ENCODE data around the gene CEP164.
"Not testable (repeated sequence)": the region's sequence is repeated elsewhere in the genome, so short reads cannot be mapped to it uniquely, and the experiment has no call there.

CEP164 gene

DNA sequence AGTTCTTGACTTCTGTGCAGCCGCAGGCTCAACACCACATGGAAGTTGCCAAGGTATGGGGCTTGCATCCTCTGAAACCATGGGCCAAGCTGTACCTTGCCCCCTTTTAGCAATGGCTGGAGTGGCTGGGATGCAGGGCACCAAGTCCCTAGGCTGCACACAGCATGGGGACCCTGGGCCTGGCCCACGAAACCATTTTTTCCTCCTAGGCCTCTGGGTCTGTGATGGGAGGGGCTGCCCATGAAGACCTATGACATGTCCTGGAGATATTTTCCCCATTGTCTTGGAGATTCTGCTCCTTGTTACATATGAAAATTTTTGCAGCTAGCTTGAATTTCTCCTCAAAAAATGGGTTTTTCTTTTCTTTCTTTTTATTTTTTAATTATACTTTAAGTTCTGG, 71.0 kb downstream of the CEP164 start:
- not testable (repeated sequence) for DNase-seq (ENCODE audit: low read depth)

DNA sequence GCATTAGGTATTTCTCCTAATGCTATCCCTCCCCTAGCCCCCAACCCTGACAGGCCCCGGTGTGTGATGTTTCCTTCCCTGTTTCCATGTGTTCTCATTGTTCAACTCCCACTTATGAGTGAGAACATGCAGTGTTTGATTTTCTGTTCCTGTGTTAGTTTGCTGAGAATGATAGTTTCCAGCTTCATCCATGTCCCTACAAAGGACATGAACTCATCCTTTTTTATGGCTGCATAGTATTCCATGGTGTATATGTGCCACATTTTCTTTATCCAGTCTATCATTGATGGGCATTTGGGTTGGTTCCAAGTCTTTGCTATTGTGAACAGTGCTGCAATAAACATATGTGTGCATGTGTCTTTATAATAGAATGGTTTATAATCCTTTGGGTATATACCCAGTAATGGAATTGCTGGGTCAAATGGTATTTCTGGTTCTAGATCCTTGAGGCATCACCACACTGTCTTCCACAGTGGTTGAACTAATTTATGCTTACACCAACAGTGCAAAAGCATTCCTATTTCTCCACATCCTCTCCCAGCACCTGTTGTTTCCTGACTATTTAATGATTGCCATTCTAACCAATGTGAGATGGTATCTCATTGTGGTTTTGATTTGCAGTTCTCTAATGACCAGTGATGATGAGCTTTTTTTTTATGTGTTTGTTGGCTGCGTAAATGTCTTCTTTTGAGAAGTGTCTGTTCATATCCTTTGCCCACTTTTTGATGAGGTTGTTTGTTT, 71.6 kb downstream of the CEP164 start:
- not testable (repeated sequence) for DNase-seq (ENCODE audit: low read depth)

DNA sequence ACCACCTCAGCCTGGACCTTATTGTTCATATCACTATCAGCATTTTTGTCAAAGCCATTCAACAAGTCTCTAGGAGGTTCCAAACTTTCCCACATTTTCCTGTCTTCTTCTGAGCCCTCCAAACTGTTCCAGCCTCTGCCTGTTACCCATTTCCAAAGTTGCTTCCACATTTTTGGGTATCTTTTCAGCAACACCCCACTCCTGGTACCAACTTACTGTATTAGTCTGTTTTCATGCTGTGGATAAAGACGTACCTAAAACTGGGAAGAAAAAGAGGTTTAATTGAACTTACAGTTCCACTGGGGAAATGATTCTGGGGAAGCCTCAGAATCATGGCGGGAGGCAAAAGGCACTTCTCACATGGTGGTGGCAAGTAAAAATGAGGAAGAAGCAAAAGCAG, 78.2 kb downstream of the CEP164 start:
- DNase-seq (ENCODE audit: low read depth): not testable (repeated sequence)

DNA sequence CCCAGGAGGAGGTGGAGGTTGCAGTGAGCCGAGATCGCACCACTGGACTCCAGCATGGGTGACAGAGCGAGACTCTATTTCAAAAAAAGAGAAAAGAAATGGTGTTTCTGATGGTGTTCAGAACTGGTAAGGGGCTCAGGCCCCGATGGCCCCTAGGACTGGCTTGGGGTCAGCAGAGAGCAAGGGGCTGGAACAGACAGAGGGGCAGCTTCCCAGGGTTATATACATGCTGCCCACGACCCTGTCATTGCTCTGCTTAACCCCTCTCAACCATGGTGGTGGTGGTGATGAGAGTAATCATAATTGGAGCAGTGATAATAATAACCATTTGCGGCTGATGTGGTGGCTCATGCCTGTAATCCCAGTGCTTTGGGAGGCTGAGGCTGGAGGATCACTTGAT, 79.4 kb downstream of the CEP164 start:
- no peak for DNase-seq (ENCODE audit: low read depth)

DNA sequence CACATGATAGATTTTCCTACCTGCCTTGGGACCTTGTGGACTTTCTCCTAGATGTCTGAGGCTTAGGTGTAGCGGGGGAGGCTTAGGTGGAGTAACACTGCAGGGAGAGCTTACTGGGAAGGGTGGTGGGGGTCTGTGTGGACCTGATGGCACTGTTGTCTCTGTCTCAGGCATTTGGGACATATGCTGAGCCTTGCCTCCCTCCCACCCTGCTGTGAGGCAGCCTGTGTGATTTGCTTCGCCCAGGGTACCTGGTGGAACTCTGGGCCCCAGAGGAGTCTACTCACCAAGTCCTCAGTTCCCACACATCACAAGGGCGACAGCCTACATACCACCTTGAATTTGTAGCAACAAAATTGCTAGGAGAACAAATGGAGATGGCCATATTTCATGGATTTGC, 80.7 kb downstream of the CEP164 start:
- no peak for DNase-seq (ENCODE audit: low read depth)

DNA sequence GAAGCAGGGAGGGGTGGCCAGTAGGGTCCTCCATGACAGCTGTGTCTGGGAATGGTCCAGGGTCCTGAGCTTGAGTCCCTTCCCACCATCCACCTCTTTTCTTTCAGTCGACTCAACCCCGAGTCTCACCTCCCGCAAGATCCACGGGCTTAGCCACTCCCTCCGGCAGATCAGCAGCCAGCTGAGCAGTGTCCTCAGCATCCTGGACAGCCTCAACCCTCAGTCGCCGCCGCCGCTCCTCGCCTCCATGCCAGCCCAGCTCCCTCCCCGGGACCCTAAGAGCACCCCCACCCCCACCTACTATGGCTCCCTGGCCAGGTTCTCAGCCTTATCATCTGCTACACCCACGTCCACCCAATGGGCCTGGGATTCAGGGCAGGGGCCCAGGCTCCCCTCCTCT, 81.9 kb downstream of the CEP164 start:
- DNase-seq (ENCODE audit: low read depth): no peak

DNA sequence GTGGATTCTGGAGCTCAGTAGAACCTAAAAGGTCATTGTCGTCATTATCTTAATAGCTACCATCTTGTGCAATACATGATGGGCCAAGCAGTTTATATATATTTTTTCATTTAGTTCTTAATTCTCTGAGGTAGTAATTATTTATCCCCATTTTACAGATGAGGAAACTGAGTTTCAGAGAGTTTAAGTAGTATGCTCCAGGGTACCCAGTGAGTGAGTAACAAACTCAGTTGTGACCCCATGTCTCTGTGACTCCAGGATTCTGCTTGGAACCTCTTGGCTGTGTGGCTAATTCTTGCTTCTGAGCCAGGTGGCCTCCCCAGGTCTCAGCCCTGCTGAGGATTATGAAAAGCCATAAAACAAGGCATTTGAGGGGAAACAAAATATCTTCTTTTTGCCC, 82.6 kb downstream of the CEP164 start:
- no peak for DNase-seq (ENCODE audit: low read depth)

DNA sequence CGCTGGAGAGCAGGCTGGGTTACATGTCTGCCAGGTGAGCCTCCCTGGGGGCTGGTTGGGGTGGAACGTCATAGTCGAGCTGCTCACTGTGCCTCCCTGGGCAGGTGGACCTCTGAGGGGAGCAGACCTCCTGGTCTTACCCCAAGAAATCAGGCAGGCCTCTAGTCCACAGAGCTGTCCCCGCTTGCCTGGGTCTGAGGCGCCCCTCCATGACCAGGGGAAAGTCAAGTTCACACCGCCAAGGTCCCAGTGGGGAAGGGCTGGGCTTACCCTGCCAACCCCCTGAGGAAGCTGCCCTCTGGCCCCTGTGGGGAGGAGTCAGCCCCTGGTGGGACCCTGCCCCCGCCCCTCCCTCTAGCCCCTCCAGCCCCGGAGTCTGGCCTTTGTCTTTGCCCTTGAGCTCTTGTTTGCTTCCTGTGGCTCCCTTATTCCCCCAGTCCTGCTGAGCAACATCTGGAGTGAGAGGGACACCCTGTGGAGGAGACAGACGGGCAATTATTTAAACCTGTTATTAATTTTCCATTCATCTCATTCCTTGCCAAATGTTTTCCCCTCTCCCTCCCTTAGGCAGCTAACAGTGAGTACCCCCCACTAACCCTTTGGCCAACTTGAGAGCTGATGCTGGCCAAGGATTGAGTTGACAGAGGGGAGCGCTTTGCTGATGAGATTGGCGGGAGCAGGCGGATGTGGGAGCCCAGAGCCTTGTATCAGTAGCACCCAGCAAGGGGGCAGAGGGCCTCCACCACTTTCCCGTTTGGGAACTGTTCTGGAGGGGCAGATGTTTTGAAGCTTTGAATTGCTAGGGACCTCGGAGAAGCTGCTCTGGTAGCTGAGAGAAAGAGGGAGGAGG, 83.4 kb downstream of the CEP164 start:
- DNase-seq (ENCODE audit: low read depth): no peak

DNA sequence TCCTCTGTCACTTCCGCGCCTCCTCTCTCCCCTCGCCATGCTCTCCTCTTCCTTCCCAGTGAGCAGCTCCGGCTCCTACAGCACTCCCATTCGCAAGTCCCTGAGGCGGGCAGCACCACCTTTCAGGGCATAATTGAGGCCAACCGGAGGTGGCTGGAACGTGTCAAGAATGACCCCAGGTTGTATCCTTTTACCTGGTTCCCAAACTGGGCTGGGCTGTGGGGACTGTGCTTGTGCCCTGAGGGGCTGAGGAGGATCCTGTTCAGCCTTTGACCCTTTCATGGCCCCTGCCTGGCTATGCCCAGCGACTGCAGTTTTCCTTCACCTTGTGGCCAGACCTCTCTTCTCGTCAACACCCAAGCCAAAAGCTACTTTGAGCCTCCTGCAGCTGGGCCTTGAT, 84.1 kb downstream of the CEP164 start:
- DNase-seq (ENCODE audit: low read depth): no peak

DNA sequence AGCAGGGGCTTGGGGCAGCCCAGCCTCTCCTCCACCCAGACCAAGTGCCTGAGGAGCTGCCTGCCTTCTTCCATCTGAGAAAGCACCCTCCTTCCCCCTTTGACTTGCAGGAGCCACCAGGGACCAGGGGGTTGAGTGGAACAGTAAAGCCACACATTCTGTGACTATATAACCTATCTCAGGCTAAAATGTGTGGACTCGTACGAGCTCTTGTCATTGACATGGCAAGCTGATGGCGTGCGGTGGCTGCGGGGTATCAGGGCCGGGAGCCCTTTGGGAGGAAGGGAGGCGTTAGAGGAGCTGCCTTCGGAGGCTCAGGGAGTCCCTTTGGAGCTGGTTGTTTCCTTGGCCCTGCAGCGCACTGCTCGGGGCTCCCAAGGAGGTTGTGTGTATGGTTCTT, 84.5 kb downstream of the CEP164 start:
- DNase-seq (ENCODE audit: low read depth): no peak

DNA sequence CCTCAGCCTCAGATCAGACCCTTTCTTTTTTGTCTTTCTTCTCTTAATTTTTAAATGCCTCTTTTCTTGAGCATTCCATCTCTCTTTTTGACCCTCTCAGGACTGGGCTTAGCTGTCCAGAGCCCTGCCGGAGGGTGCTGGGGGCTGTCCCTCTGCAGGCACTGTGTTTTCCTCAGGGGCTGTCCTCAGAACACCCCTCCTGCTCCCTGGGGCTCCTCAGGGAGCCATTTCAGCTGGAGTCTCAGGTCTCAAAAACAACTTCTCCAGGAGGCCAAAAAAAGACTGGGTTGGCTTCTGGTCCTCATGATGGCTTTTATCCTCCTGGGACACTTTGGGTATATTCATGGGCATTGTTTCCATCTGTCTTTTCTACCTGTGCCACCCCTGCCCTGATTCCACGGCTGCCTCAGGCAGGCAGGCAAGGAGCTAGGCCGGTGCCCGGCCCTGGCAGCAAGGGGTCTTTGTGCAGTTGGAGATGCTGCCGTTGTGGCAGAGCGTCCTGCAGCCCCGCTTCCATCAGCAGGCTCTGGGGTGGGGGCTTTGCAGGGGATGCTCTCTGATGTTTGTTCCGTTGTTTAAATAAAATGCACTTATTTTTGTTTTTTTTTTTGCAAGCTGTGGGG, 85.1 kb downstream of the CEP164 start:
- no peak for DNase-seq (ENCODE audit: low read depth)

DNA sequence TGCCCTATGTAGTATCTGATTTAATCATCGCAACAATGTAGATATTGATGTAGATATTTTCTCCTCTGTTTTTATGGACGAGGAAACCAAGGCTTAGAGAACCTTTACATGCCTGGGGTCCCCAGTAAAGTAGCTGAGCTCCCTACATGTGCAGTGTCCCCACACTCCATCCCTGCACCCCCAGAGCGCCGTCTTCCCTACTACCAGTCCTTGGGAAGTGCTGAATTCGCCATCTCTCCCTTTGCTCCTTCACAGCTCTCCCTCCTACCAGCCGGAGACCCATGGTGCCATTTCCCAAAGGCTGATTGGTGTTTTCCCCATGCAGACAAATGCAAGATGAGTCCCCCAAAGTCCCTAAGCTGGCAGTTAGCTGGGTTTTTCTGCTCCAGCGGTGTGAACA, 86.0 kb downstream of the CEP164 start:
- no peak for DNase-seq (ENCODE audit: low read depth)

DNA sequence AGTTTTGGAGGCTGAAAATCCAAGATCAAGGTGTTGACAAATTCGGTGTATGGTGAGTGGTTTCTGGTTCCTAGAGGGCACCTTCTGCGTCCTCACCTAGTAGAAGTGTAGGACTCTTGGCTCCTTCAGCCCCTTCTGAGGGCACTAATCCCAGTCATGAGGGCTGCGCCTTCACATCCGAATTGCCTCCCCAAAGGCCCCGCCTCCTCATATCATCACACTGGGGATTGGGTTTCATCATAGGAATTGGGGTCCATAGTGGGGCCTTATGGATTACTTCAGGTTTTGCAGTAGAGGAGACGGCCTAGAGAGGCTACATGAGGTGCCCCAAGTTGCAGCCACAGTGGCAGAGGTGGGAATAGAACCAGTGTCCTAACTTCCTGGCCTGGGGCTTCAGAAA, 87.1 kb downstream of the CEP164 start:
- DNase-seq (ENCODE audit: low read depth): no peak

DNA sequence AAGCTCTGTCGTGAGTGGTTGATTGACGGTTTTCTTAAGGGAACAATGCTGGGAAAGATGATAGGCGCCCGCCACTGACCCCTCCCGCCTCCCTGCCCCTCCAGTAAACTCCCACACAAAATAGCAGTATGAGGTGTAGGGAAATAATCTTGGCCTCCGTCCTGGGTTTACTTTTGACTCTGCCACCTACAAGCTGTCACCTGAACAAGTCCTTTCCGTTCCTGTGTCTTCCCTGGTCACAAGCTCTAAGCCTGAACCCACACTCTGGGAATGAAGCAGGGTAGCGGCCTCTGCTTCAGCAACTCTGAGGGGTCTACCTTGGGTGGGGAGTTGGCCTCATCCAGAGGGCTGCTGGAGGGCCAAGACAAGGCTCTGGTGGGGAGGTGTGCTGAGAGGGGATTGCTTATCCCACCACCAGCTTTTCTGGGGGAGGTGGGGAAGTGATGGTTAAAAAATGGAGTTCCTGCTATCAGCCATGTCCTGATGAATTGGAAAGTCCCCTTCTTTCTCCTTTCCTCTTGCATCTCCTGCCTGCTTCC, 87.8 kb downstream of the CEP164 start:
- DNase-seq (ENCODE audit: low read depth): no peak

DNA sequence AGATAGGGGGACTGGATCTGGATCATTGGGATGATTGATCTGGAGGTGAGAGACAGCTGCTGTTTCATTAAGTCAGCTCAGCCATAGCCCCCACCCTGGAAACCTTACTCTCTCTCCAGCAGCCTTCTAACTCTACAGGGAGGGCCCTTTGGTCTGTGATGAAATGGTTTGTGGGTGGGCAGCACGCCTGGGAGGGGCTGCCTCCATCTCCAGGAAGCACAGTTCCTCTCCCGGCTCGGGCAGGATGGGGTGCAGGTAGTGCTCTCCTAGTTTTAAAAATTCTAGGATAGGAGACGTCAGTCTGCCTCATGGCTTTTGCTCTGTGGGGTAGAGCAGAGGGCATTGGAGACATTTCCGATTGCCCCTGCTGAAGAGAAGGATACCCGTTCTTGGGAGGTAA, 89.7 kb downstream of the CEP164 start:
- no peak for DNase-seq (ENCODE audit: low read depth)

DNA sequence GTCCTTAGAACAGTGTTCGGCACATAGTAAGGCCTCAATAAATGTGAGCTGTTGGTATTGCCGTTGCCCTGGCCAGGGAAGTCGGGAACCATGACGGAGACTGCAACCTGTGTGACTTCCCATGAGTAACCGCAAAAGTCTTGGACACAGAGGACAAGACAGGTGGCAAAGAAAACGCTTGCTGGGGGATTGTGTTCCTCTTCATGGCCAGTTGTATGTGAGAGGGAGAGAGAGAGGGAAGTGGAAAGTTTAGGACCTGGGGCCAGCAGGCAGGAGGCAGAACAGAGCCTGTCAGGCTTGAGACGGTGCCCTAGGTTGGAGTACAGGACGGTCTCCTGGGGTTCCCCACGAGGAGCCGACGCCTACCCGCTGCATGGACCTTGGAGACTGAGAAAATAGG, 90.2 kb downstream of the CEP164 start:
- no peak for DNase-seq (ENCODE audit: low read depth)

DNA sequence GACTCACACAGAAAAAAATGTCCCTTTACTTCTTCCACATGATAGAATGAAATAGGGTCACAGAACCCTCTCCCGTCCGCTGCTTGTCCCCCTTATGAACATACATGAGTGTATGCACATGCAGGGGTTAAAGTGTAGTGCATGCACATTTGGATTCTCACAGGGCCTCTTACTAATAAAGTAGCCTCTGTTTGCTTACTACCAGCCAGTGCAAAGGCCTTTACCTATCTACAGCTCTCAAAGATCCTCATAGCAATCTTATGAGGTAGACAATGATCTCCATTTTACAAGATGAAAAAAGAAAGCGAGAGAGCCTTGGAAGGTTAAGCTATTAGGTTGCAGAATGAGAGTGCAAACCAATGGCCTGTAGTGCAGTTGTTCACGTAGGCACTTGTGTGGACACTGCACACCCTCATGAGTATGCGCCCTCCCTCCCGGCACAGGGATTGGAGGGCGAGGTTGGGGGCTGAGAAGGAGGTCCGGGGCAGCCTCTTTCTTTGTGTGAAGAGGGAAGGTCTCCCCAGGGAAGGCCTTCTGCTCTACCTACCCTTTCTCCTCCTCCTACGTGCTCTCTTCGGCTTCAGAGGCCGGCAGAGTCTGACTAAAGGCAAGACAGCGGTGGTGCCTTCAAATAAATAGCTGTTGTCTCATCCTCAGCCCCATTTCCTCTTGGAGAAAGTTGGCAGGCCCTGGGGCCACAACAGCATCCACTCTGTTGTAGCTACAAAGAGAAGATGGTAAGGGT, 91.3 kb downstream of the CEP164 start:
- DNase-seq (ENCODE audit: low read depth): no peak

DNA sequence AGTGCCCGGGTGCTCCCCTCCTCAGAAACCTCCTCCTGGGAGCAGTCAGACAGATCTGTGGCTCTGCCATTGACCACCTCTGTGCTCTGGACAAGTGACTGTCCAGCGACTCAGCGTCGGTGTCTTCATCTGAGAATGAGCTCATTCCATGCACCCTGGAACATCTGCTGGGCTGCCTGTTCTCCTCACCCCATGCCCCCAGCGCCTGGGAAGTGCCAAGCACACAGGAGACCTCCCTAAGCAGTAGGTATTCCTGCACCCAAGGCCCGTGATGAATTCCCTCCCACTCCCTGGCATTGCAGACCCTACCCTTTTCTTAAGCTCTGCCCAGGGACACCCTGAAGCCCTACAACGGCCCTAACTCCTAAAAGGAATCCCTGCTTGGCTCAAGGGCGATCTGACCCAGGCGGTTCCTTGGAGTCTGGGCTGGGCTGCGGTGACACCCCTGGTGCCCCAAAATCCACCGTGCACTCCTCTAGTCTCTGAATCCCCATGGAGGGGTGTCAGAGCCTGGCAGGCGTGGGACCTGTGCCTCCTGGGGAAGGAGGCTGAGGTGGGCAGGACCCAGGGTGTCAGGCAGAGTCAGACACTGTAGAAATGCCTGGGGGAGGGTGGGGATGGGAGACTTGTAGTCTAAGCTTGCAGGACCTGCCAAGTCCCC, 92.0 kb downstream of the CEP164 start:
- peak; percentile 15 for DNase-seq (ENCODE audit: low read depth)

DNA sequence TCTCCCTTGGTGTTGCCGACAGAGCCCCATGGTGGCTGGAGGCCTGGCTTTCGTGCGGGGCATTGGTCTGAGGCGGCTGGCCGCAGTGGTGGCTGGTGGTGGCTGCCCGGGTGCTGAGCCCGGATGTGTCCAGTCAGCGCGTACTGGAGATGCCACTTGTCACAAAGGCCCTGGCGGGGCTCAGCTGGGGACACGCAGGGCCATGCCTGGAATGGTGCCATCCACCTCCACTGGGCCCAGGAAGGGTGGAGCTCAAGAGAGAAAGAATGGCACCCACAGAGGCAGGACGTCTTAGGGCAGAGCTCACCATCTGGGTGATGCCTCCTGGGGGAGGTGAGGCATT, 92.5 kb downstream of the CEP164 start:
- no peak for DNase-seq (ENCODE audit: low read depth)

DNA sequence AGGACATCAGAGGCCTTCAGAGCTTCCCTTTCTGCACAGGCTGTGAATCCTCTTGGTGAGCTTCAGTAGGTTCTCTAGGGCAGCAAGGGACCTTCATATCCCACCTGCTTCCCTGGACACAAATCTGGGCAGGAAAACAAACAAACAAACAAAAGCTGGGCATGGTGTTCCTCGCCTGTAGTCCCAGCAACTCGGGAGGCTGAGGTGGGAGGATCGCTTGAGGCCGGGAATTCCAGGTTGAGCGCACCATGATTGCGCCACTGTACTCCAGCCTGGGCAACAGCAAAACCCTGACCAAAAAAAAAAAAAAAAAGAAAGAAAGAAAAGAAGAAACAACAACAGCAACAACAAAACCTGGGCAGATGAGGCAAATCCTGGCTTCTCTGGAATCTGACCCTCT, 92.9 kb downstream of the CEP164 start:
- no peak for DNase-seq (ENCODE audit: low read depth)

DNA sequence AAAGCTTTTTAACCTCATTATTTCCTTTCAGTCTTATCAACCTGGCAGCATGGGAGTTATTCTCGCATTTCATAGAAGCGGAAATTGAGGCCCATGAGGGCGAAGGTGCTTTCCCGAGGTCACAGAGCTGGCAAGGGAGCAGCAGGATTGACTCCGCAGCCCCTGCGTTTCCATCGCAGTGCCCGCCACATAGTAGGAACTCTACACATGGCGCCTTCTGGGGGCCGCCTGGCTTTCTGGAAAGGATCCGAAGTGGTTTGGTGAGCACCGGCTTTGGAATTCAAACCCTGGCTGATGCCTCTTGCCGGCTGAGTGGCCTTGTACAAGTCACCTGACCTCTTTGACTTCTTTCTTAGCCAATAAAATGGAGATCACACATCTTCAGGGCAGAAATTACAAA, 93.4 kb downstream of the CEP164 start:
- no peak for DNase-seq (ENCODE audit: low read depth)

DNA sequence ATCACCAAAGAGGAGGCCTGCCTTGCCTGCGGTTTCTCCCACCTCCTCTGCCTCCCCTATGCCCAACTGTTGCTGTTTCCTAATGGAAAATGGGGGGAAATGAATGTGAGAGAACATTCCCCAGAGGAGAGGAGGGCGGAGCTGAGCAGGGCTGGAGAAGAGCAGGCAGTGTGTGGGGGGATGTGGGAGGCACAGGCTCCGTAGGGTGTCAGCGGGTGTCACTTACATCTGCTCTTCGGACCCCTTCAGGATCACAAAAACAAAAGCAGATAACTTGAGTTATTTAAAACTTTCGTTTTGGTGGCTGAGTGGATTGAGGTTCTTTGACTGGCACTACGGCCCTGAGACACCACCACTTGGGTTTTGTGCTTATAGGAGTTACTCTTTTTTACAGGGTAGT, 93.8 kb downstream of the CEP164 start:
- no peak for DNase-seq (ENCODE audit: low read depth)

Data from GM04504 (cell line).